Immature natural killer cell (primary cell): ENCODE measurements around the gene LTBP2. TPM values are rescaled to one million over a fixed set of nuclear protein-coding genes. Genes with fewer than 3 reads are reported as not detected.

ENCODE experiments used
- DNase-seq, 3 donors: peaks; one replicate each; pipeline ENCODE4 v3.0.0; 2022; ENCODE audit warnings: mixed read lengths in 1 of 3
- H3K27ac Mint-ChIP-seq, 6 donors: one replicate each; pipeline ENCODE4 v1.8.0; 2020; ENCODE audit warnings: mixed read lengths in 6 of 6, mild to moderate bottlenecking in 5 of 6, inconsistent platforms in 4 of 6, moderate library complexity in 3 of 6
- H3K27me3 Mint-ChIP-seq, 3 donors: one replicate each; pipeline ENCODE4 v1.8.0; 2020 to 2021; ENCODE audit warnings: low read depth in 3 of 3, mild to moderate bottlenecking in 3 of 3, mixed read lengths in 3 of 3, moderate library complexity in 3 of 3, inconsistent platforms in 1 of 3
- H3K36me3 Mint-ChIP-seq, 3 donors: one replicate each; pipeline ENCODE4 v1.8.0; 2020; ENCODE audit warnings: mixed read lengths in 3 of 3, inconsistent platforms in 2 of 3, mild to moderate bottlenecking in 2 of 3
- H3K4me1 Mint-ChIP-seq, 2 donors: one replicate each; pipeline ENCODE4 v1.8.0; 2020; ENCODE audit warnings: inconsistent platforms in 2 of 2, mild to moderate bottlenecking in 2 of 2, mixed read lengths in 2 of 2, moderate library complexity in 1 of 2
- H3K4me3 Mint-ChIP-seq, 5 donors: one replicate each; pipeline ENCODE4 v1.8.0; 2020; ENCODE audit warnings: mild to moderate bottlenecking in 5 of 5, mixed read lengths in 5 of 5, inconsistent platforms in 3 of 5, moderate library complexity in 3 of 5
- H3K9me3 Mint-ChIP-seq, 6 donors: one replicate each; pipeline ENCODE4 v1.8.0; 2020; ENCODE audit warnings: mild to moderate bottlenecking in 6 of 6, mixed read lengths in 6 of 6, inconsistent platforms in 4 of 6, moderate library complexity in 3 of 6
- polyA plus RNA-seq, 3 donors: library from polyadenylated mRNA; unstranded; fragments of 300-500 nt; fragmentation: Illumina TruSeq; gene quantifications; one replicate each; pipeline ENCODE4 v1.2.3, GENCODE V29; 2021

LTBP2 gene
- polyA plus RNA-seq, 3 donors from 2014 or later = 0.29 to 0.66 (median 0.30) TPM

- no peaks in the 10 kb centered on the region for H3K9me3 Mint-ChIP-seq
- H3K27me3 Mint-ChIP-seq = peaks cover 0 to 2% (median 2%) of the 10 kb centered on the region in 3 donors
- DNase-seq = no peak
- H3K27ac Mint-ChIP-seq = no peak overlapping the region
- no peak overlapping the region for H3K4me3 Mint-ChIP-seq
- no peaks in the 10 kb centered on the region for H3K4me1 Mint-ChIP-seq
- H3K36me3 Mint-ChIP-seq = no peaks in the 10 kb centered on the region
These were observed 76.2 kb downstream of the LTBP2 start for GRCh38 chr14:74535756-74536325.

DNA sequence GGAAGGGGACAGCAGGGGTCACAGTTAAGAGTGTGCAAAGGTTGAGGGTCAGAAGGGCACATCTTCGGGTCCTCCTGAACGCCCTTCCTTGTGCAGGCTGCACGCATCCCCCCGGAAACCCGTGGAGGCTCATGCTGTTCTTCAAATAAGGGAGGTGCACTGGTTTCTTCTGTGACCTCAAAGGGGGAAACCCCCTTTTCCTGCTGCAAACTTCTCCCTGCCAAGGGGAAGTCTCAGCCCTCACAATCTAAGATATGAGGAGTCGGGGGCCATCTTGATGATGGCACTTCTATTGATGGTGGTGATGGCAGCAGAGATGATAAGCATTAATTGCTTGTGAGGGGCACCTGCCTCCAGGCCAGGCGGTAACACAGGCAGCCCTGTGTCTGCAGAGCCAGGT, 78.5 kb downstream of the LTBP2 start:
- Mint-ChIP-seq H3K4me1 (no peaks in the 10 kb centered on the region), H3K27ac (no peak overlapping the region), H3K9me3 (no peaks in the 10 kb centered on the region), H3K36me3 (no peaks in the 10 kb centered on the region), H3K4me3 (no peak overlapping the region), H3K27me3 (peaks cover 0 to 4% (median 0%) of the 10 kb centered on the region in 3 donors)
- DNase-seq = no peak

GRCh38 chr14:74532246-74532645, 79.8 kb downstream of the LTBP2 start:
- Mint-ChIP-seq H3K9me3 (no peaks in the 10 kb centered on the region), H3K27me3 (peaks cover 0 to 4% (median 0%) of the 10 kb centered on the region in 3 donors), H3K36me3 (no peaks in the 10 kb centered on the region), H3K27ac (no peak overlapping the region), H3K4me1 (no peaks in the 10 kb centered on the region), H3K4me3 (no peak overlapping the region)
- no peak for DNase-seq

- no peak overlapping the region for H3K4me3 Mint-ChIP-seq
- no peak for DNase-seq
- no peaks in the 10 kb centered on the region for H3K9me3 Mint-ChIP-seq
- H3K27me3 Mint-ChIP-seq = peaks cover 0 to 4% (median 0%) of the 10 kb centered on the region in 3 donors
- no peaks in the 10 kb centered on the region for H3K4me1 Mint-ChIP-seq
- no peak overlapping the region for H3K27ac Mint-ChIP-seq
- H3K36me3 Mint-ChIP-seq = no peaks in the 10 kb centered on the region
These were observed 80.6 kb downstream of the LTBP2 start for GRCh38 chr14:74531467-74531866.

GRCh38 chr14:74531006-74531405, 81.0 kb downstream of the LTBP2 start:
- H3K27ac Mint-ChIP-seq = no peak overlapping the region
- DNase-seq = no peak
- no peaks in the 10 kb centered on the region for H3K36me3 Mint-ChIP-seq
- H3K27me3 Mint-ChIP-seq = peaks cover 0 to 6% (median 0%) of the 10 kb centered on the region in 3 donors
- no peaks in the 10 kb centered on the region for H3K4me1 Mint-ChIP-seq
- H3K4me3 Mint-ChIP-seq = no peak overlapping the region
- H3K9me3 Mint-ChIP-seq = no peaks in the 10 kb centered on the region

DNA sequence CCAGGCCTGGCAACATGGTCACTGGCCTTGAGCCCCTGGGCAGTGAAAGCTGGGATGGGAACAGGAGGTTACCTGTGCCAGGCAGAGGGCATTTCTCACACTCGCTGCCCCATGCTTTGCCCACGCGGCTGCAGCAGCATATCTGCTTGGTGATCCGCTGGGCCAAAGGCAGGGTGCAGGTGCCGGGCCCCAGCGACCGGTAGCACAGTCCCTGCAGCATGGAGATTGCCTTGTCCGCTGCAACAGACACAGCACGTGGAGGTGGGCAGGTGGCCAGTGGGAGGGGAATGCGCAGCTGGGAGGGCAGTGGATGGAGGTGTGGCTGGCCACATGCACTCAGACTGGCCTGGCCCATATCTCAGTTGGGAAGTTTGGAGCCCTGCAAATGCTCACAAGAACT, 83.2 kb downstream of the LTBP2 start:
- Mint-ChIP-seq H3K9me3 (no peaks in the 10 kb centered on the region), H3K27ac (no peak overlapping the region)
- no peak for DNase-seq

GRCh38 chr14:74528406-74528805, 83.6 kb downstream of the LTBP2 start:
- DNase-seq = no peak
- Mint-ChIP-seq H3K9me3 (no peaks in the 10 kb centered on the region), H3K4me3 (no peak overlapping the region), H3K27ac (no peak overlapping the region), H3K27me3 (peaks cover 0 to 6% (median 3%) of the 10 kb centered on the region in 3 donors), H3K4me1 (no peaks in the 10 kb centered on the region), H3K36me3 (no peaks in the 10 kb centered on the region)

More for the DNA sequence above, 83.2 kb downstream of the LTBP2 start:
- no peaks in the 10 kb centered on the region for H3K36me3 Mint-ChIP-seq
- no peaks in the 10 kb centered on the region for H3K4me1 Mint-ChIP-seq
- peaks cover 0 to 6% (median 3%) of the 10 kb centered on the region in 3 donors for H3K27me3 Mint-ChIP-seq
- no peak overlapping the region for H3K4me3 Mint-ChIP-seq

GRCh38 chr14:74527736-74528280, 84.2 kb downstream of the LTBP2 start:
- no peak for DNase-seq
- H3K27ac Mint-ChIP-seq = no peak overlapping the region
- H3K4me3 Mint-ChIP-seq = no peak overlapping the region
- no peaks in the 10 kb centered on the region for H3K36me3 Mint-ChIP-seq
- peaks cover 0 to 4% (median 3%) of the 10 kb centered on the region in 3 donors for H3K27me3 Mint-ChIP-seq
- H3K9me3 Mint-ChIP-seq = no peaks in the 10 kb centered on the region
- no peaks in the 10 kb centered on the region for H3K4me1 Mint-ChIP-seq

- Mint-ChIP-seq H3K36me3 (no peaks in the 10 kb centered on the region), H3K27me3 (peaks cover 0 to 4% (median 3%) of the 10 kb centered on the region in 3 donors), H3K9me3 (no peaks in the 10 kb centered on the region), H3K4me3 (no peak overlapping the region), H3K27ac (no peak overlapping the region), H3K4me1 (no peaks in the 10 kb centered on the region)
- DNase-seq = no peak
These were observed 85.0 kb downstream of the LTBP2 start for GRCh38 chr14:74526854-74527585.

GRCh38 chr14:74525361-74525851, 86.6 kb downstream of the LTBP2 start:
- Mint-ChIP-seq H3K4me3 (no peak overlapping the region), H3K27ac (no peak overlapping the region), H3K4me1 (no peaks in the 10 kb centered on the region), H3K9me3 (no peaks in the 10 kb centered on the region), H3K36me3 (no peaks in the 10 kb centered on the region), H3K27me3 (peaks cover 3 to 6% (median 4%) of the 10 kb centered on the region in 3 donors)
- no peak for DNase-seq

- H3K4me3 Mint-ChIP-seq = no peak overlapping the region
- H3K4me1 Mint-ChIP-seq = no peaks in the 10 kb centered on the region
- H3K36me3 Mint-ChIP-seq = no peaks in the 10 kb centered on the region
- no peak overlapping the region for H3K27ac Mint-ChIP-seq
- no peak for DNase-seq
- H3K27me3 Mint-ChIP-seq = peaks cover 3 to 6% (median 4%) of the 10 kb centered on the region in 3 donors
- H3K9me3 Mint-ChIP-seq = no peaks in the 10 kb centered on the region
These were observed 87.3 kb downstream of the LTBP2 start for GRCh38 chr14:74524812-74525135.

GRCh38 chr14:74524076-74524811, 87.8 kb downstream of the LTBP2 start:
- no peaks in the 10 kb centered on the region for H3K4me1 Mint-ChIP-seq
- no peaks in the 10 kb centered on the region for H3K36me3 Mint-ChIP-seq
- no peaks in the 10 kb centered on the region for H3K9me3 Mint-ChIP-seq
- H3K27ac Mint-ChIP-seq = no peak overlapping the region
- no peak overlapping the region for H3K4me3 Mint-ChIP-seq
- DNase-seq = no peak
- H3K27me3 Mint-ChIP-seq = peaks cover 3 to 6% (median 4%) of the 10 kb centered on the region in 3 donors

- Mint-ChIP-seq H3K4me1 (no peaks in the 10 kb centered on the region), H3K4me3 (no peak overlapping the region), H3K36me3 (peaks cover 0 to 10% (median 0%) of the 10 kb centered on the region in 3 donors), H3K27me3 (peaks cover 2 to 7% (median 3%) of the 10 kb centered on the region in 3 donors), H3K9me3 (no peaks in the 10 kb centered on the region), H3K27ac (no peak overlapping the region)
- no peak for DNase-seq
These were observed 89.3 kb downstream of the LTBP2 start for GRCh38 chr14:74522740-74523139.

DNA sequence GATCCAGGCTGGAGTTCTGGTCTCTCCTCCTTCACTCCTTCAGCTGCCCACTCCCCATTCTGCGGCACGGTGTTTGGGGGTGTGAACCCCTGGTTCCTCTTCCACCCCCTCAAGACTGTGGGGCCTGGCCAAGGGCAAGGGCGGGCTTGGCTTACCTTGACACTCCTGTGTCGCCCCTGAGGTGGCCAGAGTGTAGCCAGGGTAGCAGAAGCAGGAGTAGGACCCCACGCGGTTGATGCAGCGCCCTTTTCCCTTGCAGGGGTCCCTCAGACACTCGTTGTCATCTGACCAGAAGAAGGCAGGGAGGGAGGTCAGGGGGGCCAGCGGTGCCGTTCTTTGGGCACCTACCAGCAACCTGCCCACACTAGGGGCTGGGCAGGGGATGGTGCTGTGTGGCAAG, 90.3 kb downstream of the LTBP2 start:
- Mint-ChIP-seq H3K9me3 (no peaks in the 10 kb centered on the region), H3K36me3 (peaks cover 0 to 10% (median 0%) of the 10 kb centered on the region in 3 donors), H3K27me3 (peaks cover 2 to 8% (median 3%) of the 10 kb centered on the region in 3 donors), H3K4me3 (no peak overlapping the region), H3K4me1 (no peaks in the 10 kb centered on the region), H3K27ac (no peak overlapping the region)
- no peak for DNase-seq
